Ovary (tissue), 3 donors: Measurements from ENCODE around the gene ACVRL1.

Experiments used
- POLR2A ChIP-seq: fragments of 450-650 bp; IDR thresholded peaks from one replicate; pipeline ENCODE4 v1.6.1; 2017; ENCODE audit warnings: antibody characterized with exemption, mild to moderate bottlenecking, moderate library complexity
- TF ChIP-seq, protein P1 (sequence below), 3 donors: fragments of 450-650 bp in 2 of 3; fragments of 200-600 bp in 1 of 3; IDR thresholded peaks; one replicate each; pipeline versions ENCODE4 v1.5.1 to v1.8.0; 2016 to 2022; ENCODE audit warnings: antibody characterized with exemption in 3 of 3, mild to moderate bottlenecking in 1 of 3
- donor health status: DM: no; HTN: no; CAD: no.

DNA sequence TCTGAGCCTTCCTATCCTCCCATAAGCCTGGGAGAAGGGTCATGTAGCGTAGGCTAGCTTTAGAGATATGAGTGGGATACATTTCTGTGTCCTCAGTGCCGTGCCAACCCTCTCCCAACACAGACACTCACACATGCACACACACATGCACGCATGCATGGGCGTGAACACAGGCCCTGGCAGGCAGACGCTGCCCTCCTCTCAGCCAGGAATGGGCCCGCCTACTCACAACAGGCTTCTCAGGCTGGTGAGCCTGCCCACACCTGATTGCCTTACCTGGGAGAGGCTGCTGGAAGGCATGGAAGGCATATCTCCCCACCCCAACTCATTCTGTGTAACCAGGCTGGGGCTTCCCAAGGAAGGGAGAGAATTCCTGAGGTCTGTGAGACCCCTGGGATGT is 31.4 kb downstream of the ACVRL1 start:
- TF ChIP-seq, protein P1, sequence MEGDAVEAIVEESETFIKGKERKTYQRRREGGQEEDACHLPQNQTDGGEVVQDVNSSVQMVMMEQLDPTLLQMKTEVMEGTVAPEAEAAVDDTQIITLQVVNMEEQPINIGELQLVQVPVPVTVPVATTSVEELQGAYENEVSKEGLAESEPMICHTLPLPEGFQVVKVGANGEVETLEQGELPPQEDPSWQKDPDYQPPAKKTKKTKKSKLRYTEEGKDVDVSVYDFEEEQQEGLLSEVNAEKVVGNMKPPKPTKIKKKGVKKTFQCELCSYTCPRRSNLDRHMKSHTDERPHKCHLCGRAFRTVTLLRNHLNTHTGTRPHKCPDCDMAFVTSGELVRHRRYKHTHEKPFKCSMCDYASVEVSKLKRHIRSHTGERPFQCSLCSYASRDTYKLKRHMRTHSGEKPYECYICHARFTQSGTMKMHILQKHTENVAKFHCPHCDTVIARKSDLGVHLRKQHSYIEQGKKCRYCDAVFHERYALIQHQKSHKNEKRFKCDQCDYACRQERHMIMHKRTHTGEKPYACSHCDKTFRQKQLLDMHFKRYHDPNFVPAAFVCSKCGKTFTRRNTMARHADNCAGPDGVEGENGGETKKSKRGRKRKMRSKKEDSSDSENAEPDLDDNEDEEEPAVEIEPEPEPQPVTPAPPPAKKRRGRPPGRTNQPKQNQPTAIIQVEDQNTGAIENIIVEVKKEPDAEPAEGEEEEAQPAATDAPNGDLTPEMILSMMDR (IDR thresholded peaks at IDR 0.05), result no peak
- no peak for TF ChIP-seq POLR2A
